HG03039 (cell line): Measurements from ENCODE around the gene GTF2H2C_2.
"Not testable (repeated sequence)": the region's sequence is repeated elsewhere in the genome, so short reads cannot be mapped to it uniquely, and the experiment has no call there.

Experiments
- ATAC-seq: cut with Tn5 transposase; IDR thresholded peaks from one replicate; pipeline ENCODE4 v1.9.1; 2021; ENCODE audit warnings: mild to moderate bottlenecking, moderate library complexity; ENCODE audit not compliant: unreplicated experiment

Gene GTF2H2C_2

GRCh38 chr5:70415117-70415516, at the start of gene GTF2H2C_2:
TSS of gene GTF2H2C_2 (plus strand) at chr5:70415368.
- ATAC-seq = peak; percentile 95

- ATAC-seq = peak; percentile 99
Measured at GRCh38 chr5:70400984-70401686, 14.0 kb upstream of the GTF2H2C_2 start.

GRCh38 chr5:70421322-70421721, 6.2 kb downstream of the GTF2H2C_2 start:
- not testable (repeated sequence) for ATAC-seq

- ATAC-seq = not testable (repeated sequence)
Measured at GRCh38 chr5:70423215-70423614, 8.0 kb downstream of the GTF2H2C_2 start.

DNA sequence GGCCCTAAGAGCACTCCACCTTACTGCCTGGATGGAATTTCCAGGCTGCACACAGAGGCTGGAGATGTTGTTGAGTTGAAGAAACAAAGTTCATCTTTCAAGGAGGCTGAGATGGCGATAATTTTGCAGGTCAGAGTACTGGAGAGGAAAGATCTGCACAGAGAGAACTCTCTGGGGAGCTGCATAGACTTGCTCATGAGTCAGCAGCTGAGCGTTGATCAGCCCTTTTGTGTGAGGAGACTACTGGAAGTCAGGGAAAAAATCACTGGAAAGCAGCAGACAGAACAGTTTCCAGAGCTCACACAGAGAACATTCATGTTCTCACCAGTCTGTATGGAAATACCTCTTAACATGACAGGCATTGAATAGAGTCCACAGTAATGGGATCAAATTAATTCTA, 23.4 kb downstream of the GTF2H2C_2 start:
- not testable (repeated sequence) for ATAC-seq

DNA sequence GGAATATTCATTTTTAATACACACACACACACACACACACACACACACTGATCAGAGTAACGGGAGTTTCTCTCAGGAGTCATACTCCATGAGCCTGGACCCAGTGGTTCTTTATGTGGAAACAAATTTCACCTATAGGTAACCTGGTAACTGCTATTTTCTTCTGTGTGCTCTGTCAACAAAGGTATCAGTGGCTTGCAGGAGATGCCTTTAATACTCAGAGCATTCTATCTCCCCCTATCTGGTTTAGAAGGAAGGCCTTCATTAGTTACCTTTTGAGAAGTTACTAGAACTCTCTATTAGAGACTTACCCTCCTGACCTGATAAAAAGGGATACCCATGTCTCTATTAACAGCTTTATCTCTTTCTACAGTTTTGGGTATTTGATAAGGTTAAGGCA, 34.4 kb downstream of the GTF2H2C_2 start:
- not testable (repeated sequence) for ATAC-seq

- ATAC-seq = not testable (repeated sequence)
Measured at GRCh38 chr5:70451249-70451984, 36.2 kb downstream of the GTF2H2C_2 start.

- ATAC-seq = peak; percentile 68
Measured at GRCh38 chr5:70457093-70457492, 41.9 kb downstream of the GTF2H2C_2 start.

GRCh38 chr5:70459188-70459587, 44.0 kb downstream of the GTF2H2C_2 start:
- ATAC-seq = not testable (repeated sequence)

- not testable (repeated sequence) for ATAC-seq
Measured at GRCh38 chr5:70461984-70462383, 46.8 kb downstream of the GTF2H2C_2 start.

- ATAC-seq = not testable (repeated sequence)
Measured at GRCh38 chr5:70464019-70464637, 49.0 kb downstream of the GTF2H2C_2 start.

- ATAC-seq = not testable (repeated sequence)
Measured at GRCh38 chr5:70469926-70470509, 54.9 kb downstream of the GTF2H2C_2 start.
